VCaP (cell line): ENCODE results near the gene NAA11.

Experiments
- H3K27ac ChIP-seq: fragments of 450-650 bp; 2 replicates; pipeline ENCODE4 v1.5.1; 2017
- TF ChIP-seq, protein P1 (sequence below): fragments of 450-650 bp; conservative IDR thresholded peaks from 2 replicates; pipeline ENCODE4 v1.5.1; 2017; ENCODE audit warnings: mild to moderate bottlenecking, moderate library complexity

The NAA11 gene

GRCh38 chr4:79297479-79297878 is 28.4 kb downstream of the NAA11 start:
- TF ChIP-seq, protein P1, sequence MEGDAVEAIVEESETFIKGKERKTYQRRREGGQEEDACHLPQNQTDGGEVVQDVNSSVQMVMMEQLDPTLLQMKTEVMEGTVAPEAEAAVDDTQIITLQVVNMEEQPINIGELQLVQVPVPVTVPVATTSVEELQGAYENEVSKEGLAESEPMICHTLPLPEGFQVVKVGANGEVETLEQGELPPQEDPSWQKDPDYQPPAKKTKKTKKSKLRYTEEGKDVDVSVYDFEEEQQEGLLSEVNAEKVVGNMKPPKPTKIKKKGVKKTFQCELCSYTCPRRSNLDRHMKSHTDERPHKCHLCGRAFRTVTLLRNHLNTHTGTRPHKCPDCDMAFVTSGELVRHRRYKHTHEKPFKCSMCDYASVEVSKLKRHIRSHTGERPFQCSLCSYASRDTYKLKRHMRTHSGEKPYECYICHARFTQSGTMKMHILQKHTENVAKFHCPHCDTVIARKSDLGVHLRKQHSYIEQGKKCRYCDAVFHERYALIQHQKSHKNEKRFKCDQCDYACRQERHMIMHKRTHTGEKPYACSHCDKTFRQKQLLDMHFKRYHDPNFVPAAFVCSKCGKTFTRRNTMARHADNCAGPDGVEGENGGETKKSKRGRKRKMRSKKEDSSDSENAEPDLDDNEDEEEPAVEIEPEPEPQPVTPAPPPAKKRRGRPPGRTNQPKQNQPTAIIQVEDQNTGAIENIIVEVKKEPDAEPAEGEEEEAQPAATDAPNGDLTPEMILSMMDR = no peak
- H3K27ac ChIP-seq = no peak overlapping the region

- H3K27ac ChIP-seq = no peak overlapping the region
- TF ChIP-seq, protein P1 = no peak
Observed at GRCh38 chr4:79296768-79297428, 29.0 kb downstream of the NAA11 start.

DNA sequence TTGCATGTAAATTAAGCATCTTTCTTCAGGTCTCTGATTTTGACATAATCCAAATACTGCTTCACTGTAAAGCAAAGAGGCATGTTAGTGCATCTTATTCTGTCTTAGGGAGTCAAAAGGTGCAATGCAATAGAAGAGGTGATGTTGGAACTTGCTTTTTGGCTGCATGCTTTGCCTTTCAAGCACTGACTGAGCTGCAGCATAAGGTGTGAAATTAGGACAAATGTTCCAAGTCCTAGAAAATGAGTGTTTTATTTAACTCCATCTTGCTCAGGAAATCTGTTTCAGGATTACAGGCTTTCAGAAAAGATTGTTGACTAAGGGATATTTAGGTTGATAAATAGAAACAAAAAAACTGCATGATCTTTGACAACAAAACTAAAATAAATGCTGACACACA is 30.8 kb downstream of the NAA11 start:
- TF ChIP-seq, protein P1 = no peak
- H3K27ac ChIP-seq = no peak overlapping the region

DNA sequence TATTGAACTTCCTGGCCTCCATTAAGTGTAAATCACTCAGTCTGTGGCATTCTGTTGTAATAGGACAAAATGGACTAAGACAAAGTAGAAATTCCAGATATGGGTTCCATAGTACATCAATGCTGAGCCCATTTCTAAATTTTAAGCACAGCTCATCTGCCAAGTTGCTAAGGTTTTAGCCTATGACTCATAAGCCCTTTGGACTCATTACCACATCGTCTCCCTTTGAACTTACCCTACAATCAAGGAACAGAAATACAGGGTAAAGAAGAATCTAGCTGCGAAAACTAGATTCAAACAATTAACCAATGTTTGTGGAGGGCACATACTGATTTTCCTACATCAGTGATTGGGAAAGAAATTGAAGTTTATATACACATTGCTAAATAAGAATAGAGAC is 31.8 kb downstream of the NAA11 start:
- H3K27ac ChIP-seq = no peak overlapping the region
- TF ChIP-seq, protein P1 = no peak

DNA sequence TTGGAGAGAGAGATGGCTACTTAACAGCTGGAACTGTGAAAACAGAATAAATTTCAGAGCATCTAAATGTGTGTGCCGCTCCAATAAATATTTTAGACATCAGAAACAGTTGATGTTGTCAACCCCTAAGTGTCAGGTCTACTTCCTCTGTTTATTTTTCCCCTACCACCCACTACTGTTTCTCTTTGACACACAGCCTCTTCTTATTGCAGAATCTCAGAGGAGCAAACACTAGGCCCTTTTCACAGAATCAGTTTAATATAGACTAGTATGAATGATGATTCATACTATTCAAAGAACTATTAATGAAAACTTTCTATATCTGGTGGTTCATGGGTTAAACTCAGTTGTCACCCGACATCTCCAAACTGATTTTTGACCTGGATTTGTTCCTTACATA is 33.9 kb downstream of the NAA11 start:
- TF ChIP-seq, protein P1 = no peak
- no peak overlapping the region for H3K27ac ChIP-seq

DNA sequence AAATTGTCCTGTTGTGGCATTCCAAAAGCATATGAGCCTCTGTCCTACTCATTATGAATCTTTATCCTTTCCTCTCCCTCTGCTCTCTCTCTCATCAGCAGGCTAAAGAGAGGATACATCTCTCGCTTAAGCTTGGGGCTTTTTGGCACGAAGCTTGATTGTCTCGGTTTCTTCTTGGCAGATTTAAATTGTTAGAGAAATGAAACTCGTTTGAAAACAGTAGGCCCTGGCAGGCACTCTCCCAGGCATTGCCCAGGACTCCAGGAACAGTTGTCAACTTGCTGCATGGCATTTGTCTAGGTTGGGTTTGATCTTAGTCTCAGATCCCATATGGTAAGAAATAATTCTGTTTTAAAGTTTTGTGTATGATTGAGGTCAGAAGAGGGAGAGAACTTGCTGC is 35.5 kb downstream of the NAA11 start:
- TF ChIP-seq, protein P1 = no peak
- H3K27ac ChIP-seq = no peak overlapping the region

- H3K27ac ChIP-seq = no peak overlapping the region
- TF ChIP-seq, protein P1 = no peak
Observed at GRCh38 chr4:79288185-79288584, 37.7 kb downstream of the NAA11 start.
